SK-N-SH treated with all-trans-retinoic acid at 6 μM for 48 hours (cell line): ENCODE measurements around the gene PFKP.

ENCODE experiments used
- ATAC-seq: fragments of 200-7000 bp; cut with Tn5 transposase; 3 replicates; pipeline ENCODE4 v1.9.1; 2020; ENCODE audit warnings: mild to moderate bottlenecking, moderate library complexity
- ARNTL ChIP-seq: fragments of 450-650 bp; formaldehyde crosslinking; IDR thresholded peaks from 2 replicates; pipeline ENCODE4 v1.5.0; 2020; ENCODE audit warnings: low read depth, mild to moderate bottlenecking, moderate library complexity, borderline replicate concordance
- BACH2 ChIP-seq: fragments of 250-450 bp; sonication (Bioruptor Pico); IDR thresholded peaks from 2 replicates; pipeline ENCODE4 v1.9.0; 2021; ENCODE audit warnings: mild to moderate bottlenecking, borderline replicate concordance
- CSDC2 ChIP-seq: fragments of 250-450 bp; sonication (Bioruptor Pico); IDR thresholded peaks from 2 replicates; pipeline ENCODE4 v1.5.0; 2020; ENCODE audit warnings: mild to moderate bottlenecking, moderate library complexity
- ESRRG ChIP-seq: fragments of 250-450 bp; sonication (Bioruptor Pico); IDR thresholded peaks from 2 replicates; pipeline ENCODE4 v1.6.1; 2021; ENCODE audit warnings: mild to moderate bottlenecking
- GLIS3 ChIP-seq: fragments of 250-450 bp; sonication (Bioruptor Pico); IDR thresholded peaks from 2 replicates; pipeline ENCODE4 v1.5.0; 2020; ENCODE audit warnings: mild to moderate bottlenecking, moderate library complexity
- ISL1 ChIP-seq: fragments of 250-450 bp; sonication (Bioruptor Pico); IDR thresholded peaks from 2 replicates; pipeline ENCODE4 v2.1.2; 2022; ENCODE audit warnings: mild to moderate bottlenecking, moderate library complexity
- OSR1 ChIP-seq: fragments of 250-450 bp; sonication (Bioruptor Pico); IDR thresholded peaks from 2 replicates; pipeline ENCODE4 v1.8.0; 2022; ENCODE audit warnings: moderate library complexity, mild to moderate bottlenecking, inconsistent platforms
- PPARA ChIP-seq: fragments of 250-450 bp; sonication (Bioruptor Pico); IDR thresholded peaks from 2 replicates; pipeline ENCODE4 v1.5.0; 2020; ENCODE audit warnings: mild to moderate bottlenecking, borderline replicate concordance
- RARB ChIP-seq: fragments of 250-450 bp; sonication (Bioruptor Pico); IDR thresholded peaks from 2 replicates; pipeline ENCODE4 v1.8.0; 2021; ENCODE audit warnings: mild to moderate bottlenecking, moderate library complexity
- SNAI2 ChIP-seq: fragments of 250-450 bp; sonication (Bioruptor Pico); IDR thresholded peaks from 2 replicates; pipeline ENCODE4 v1.5.0; 2020; ENCODE audit warnings: mild to moderate bottlenecking, moderate library complexity
- ZC3H10 ChIP-seq: fragments of 250-450 bp; sonication (Bioruptor Pico); IDR thresholded peaks from 2 replicates; pipeline ENCODE4 v1.5.1; 2021; ENCODE audit warnings: mild to moderate bottlenecking, moderate library complexity
- ZFP3 ChIP-seq: fragments of 250-450 bp; sonication (Bioruptor Pico); IDR thresholded peaks from 2 replicates; pipeline ENCODE4 v1.5.0; 2020; ENCODE audit warnings: mild to moderate bottlenecking, moderate library complexity
- ZFP30 ChIP-seq: fragments of 450-650 bp; formaldehyde crosslinking; IDR thresholded peaks from 2 replicates; pipeline ENCODE4 v1.5.0; 2022; ENCODE audit warnings: mild to moderate bottlenecking, moderate library complexity
- ZNF565 ChIP-seq: fragments of 450-650 bp; formaldehyde crosslinking; conservative IDR thresholded peaks from 2 replicates; pipeline ENCODE4 v1.5.0; 2020; ENCODE audit warnings: low read depth, mild to moderate bottlenecking, moderate library complexity
- ZNF70 ChIP-seq: fragments of 450-650 bp; formaldehyde crosslinking; IDR thresholded peaks from 2 replicates; pipeline ENCODE4 v1.5.0; 2020; ENCODE audit warnings: mild to moderate bottlenecking, moderate library complexity
- ZNF8 ChIP-seq: fragments of 450-650 bp; formaldehyde crosslinking; IDR thresholded peaks from 2 replicates; pipeline ENCODE4 v1.5.0; 2020; ENCODE audit warnings: mild to moderate bottlenecking, moderate library complexity
- TF ChIP-seq, protein P1 (sequence below): fragments of 250-450 bp; sonication (Bioruptor Pico); IDR thresholded peaks from 2 replicates; pipeline ENCODE4 v1.8.0; 2020; ENCODE audit warnings: mild to moderate bottlenecking, moderate library complexity, borderline replicate concordance
- TF ChIP-seq, protein P2 (sequence below): fragments of 250-450 bp; sonication (Bioruptor Pico); IDR thresholded peaks from 2 replicates; pipeline ENCODE4 v1.5.0; 2020; ENCODE audit warnings: mild to moderate bottlenecking, moderate library complexity
- TF ChIP-seq, protein P3 (sequence below): fragments of 250-450 bp; sonication (Bioruptor Pico); IDR thresholded peaks from 2 replicates; pipeline ENCODE4 v1.5.1; 2020; ENCODE audit warnings: low read depth, mild to moderate bottlenecking, moderate library complexity
- TF ChIP-seq, protein P4 (sequence below): fragments of 250-450 bp; sonication (Bioruptor Pico); IDR thresholded peaks from 2 replicates; pipeline ENCODE4 v1.5.1; 2021; ENCODE audit warnings: mild to moderate bottlenecking, moderate library complexity
- TF ChIP-seq, protein P5 (sequence below): fragments of 250-450 bp; sonication (Bioruptor Pico); IDR thresholded peaks from 2 replicates; pipeline ENCODE4 v1.8.0; 2021; ENCODE audit warnings: low read depth, mild to moderate bottlenecking, moderate library complexity, borderline replicate concordance

Gene PFKP

DNA sequence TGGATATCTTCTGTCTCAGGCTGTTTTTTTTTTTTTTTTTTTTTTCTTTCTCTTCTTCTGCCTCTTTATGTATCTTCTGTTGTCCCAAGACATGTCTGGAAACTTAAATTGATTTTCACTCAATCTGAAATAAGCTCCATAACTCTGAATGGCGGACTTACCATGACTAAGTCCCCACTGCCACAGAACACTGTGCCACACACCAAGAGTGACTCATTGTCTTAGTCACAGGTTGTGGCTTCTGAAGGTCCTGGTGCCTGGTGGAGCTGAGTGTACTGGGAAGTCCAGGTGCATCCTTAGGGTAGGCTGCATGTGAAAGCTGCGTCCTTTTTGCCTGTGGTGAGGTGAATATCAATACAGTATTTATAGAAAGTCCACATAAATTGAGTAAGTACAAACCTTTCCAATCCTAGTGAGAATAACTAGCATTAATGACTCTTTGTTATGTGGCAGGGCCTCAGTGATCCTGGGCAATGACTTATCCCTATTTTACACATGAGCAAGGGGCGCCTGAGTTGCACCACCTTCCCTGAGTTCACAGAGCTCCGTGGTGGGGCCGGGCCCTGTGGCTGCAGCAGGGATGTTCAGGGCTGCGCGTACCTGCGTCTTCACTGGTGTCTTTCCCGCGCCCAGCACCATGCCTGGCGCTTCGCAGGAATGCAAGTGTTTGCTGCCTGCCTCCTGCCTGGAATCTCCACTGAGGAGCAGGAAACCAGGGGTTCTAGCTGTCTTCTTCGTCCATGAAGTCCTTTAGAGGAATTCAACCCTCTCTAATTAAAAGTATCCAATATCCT is 4.3 kb downstream of the PFKP start:
- ATAC-seq = no peak
- TF ChIP-seq GLIS3 (CRISPR knock-in tag) (no peak), ZNF70 (no peak), ZFP30 (CRISPR knock-in tag) (no peak), PPARA (CRISPR knock-in tag) (no peak), ISL1 (CRISPR knock-in tag) (no peak), CSDC2 (CRISPR knock-in tag) (no peak), ZNF565 (CRISPR knock-in tag) (no peak), ZFP3 (CRISPR knock-in tag) (no peak), BACH2 (CRISPR knock-in tag) (no peak), ESRRG (no peak), ARNTL (CRISPR knock-in tag) (no peak)
- TF ChIP-seq, protein P1, sequence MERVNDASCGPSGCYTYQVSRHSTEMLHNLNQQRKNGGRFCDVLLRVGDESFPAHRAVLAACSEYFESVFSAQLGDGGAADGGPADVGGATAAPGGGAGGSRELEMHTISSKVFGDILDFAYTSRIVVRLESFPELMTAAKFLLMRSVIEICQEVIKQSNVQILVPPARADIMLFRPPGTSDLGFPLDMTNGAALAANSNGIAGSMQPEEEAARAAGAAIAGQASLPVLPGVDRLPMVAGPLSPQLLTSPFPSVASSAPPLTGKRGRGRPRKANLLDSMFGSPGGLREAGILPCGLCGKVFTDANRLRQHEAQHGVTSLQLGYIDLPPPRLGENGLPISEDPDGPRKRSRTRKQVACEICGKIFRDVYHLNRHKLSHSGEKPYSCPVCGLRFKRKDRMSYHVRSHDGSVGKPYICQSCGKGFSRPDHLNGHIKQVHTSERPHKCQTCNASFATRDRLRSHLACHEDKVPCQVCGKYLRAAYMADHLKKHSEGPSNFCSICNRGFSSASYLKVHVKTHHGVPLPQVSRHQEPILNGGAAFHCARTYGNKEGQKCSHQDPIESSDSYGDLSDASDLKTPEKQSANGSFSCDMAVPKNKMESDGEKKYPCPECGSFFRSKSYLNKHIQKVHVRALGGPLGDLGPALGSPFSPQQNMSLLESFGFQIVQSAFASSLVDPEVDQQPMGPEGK (CRISPR knock-in tag) = no peak
- TF ChIP-seq, protein P2, sequence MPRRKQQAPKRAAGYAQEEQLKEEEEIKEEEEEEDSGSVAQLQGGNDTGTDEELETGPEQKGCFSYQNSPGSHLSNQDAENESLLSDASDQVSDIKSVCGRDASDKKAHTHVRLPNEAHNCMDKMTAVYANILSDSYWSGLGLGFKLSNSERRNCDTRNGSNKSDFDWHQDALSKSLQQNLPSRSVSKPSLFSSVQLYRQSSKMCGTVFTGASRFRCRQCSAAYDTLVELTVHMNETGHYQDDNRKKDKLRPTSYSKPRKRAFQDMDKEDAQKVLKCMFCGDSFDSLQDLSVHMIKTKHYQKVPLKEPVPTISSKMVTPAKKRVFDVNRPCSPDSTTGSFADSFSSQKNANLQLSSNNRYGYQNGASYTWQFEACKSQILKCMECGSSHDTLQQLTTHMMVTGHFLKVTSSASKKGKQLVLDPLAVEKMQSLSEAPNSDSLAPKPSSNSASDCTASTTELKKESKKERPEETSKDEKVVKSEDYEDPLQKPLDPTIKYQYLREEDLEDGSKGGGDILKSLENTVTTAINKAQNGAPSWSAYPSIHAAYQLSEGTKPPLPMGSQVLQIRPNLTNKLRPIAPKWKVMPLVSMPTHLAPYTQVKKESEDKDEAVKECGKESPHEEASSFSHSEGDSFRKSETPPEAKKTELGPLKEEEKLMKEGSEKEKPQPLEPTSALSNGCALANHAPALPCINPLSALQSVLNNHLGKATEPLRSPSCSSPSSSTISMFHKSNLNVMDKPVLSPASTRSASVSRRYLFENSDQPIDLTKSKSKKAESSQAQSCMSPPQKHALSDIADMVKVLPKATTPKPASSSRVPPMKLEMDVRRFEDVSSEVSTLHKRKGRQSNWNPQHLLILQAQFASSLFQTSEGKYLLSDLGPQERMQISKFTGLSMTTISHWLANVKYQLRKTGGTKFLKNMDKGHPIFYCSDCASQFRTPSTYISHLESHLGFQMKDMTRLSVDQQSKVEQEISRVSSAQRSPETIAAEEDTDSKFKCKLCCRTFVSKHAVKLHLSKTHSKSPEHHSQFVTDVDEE (CRISPR knock-in tag) = no peak
- TF ChIP-seq, protein P3, sequence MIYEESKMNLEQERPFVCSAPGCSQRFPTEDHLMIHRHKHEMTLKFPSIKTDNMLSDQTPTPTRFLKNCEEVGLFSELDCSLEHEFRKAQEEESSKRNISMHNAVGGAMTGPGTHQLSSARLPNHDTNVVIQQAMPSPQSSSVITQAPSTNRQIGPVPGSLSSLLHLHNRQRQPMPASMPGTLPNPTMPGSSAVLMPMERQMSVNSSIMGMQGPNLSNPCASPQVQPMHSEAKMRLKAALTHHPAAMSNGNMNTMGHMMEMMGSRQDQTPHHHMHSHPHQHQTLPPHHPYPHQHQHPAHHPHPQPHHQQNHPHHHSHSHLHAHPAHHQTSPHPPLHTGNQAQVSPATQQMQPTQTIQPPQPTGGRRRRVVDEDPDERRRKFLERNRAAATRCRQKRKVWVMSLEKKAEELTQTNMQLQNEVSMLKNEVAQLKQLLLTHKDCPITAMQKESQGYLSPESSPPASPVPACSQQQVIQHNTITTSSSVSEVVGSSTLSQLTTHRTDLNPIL = no peak
- TF ChIP-seq, protein P4, sequence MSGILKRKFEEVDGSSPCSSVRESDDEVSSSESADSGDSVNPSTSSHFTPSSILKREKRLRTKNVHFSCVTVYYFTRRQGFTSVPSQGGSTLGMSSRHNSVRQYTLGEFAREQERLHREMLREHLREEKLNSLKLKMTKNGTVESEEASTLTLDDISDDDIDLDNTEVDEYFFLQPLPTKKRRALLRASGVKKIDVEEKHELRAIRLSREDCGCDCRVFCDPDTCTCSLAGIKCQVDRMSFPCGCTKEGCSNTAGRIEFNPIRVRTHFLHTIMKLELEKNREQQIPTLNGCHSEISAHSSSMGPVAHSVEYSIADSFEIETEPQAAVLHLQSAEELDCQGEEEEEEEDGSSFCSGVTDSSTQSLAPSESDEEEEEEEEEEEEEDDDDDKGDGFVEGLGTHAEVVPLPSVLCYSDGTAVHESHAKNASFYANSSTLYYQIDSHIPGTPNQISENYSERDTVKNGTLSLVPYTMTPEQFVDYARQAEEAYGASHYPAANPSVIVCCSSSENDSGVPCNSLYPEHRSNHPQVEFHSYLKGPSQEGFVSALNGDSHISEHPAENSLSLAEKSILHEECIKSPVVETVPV (CRISPR knock-in tag) = no peak
- TF ChIP-seq, all 23 proteins: peak for 0

DNA sequence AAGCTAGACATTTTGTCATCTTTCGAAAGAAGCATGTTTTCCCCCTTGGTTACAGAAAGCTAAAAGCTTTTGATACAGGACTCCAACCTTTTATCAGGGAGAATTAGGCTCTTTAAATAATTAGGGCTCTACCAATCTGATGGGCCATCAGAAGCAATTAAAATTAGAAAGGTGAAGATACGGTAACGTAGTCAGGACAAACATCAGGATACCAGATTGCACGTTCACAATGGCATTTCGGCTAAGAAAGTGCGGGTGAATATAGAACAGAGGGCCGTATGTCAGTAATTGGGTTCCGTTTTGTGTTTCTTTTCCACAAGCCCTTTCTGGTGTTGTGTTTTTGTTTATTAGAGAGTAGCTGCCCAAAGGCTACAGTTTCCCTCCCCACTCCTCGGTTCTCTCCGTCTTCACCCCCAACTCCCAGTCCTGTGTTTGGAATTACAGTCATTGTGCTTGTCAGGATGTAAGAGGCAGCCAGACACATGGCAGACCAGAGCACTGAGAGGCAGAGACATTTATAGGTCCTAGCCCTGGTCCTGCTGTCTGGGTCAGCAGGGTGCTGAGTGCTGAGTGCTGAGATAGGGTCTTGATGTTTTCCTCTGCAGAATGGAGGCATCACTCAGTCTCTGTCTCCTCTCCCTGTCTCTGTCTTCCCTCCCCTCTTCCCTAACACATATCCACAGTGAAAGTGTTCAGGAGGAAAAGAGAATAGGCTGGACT is 5.5 kb downstream of the PFKP start:
- ATAC-seq = peak; percentile 6; the same call in 1 of the 3 replicates
- no peak for TF ChIP-seq ZNF8 (CRISPR knock-in tag)
- TF ChIP-seq ZNF565 (CRISPR knock-in tag) = no peak; the same call in 1 of the 2 replicates
- TF ChIP-seq, protein P4 (CRISPR knock-in tag) = peak; percentile 45; the same call in 1 of the 2 replicates
- no peak for TF ChIP-seq GLIS3 (CRISPR knock-in tag)
- TF ChIP-seq, protein P2 (CRISPR knock-in tag) = peak; percentile 83
- TF ChIP-seq, protein P3 = 0 out of 2 replicates have a peak, but pooled peaks have one; percentile 27
- TF ChIP-seq SNAI2 (CRISPR knock-in tag) = 0 out of 2 replicates have a peak, but pooled peaks have one; percentile 60
- TF ChIP-seq ZNF70 = no peak
- TF ChIP-seq ISL1 (CRISPR knock-in tag) = peak; percentile 86
- TF ChIP-seq RARB (CRISPR knock-in tag) = no peak
- TF ChIP-seq ZFP3 (CRISPR knock-in tag) = peak; percentile 31; the same call in 1 of the 2 replicates
- no peak for TF ChIP-seq OSR1 (CRISPR knock-in tag)
- no peak for TF ChIP-seq CSDC2 (CRISPR knock-in tag)
- TF ChIP-seq, protein P5, sequence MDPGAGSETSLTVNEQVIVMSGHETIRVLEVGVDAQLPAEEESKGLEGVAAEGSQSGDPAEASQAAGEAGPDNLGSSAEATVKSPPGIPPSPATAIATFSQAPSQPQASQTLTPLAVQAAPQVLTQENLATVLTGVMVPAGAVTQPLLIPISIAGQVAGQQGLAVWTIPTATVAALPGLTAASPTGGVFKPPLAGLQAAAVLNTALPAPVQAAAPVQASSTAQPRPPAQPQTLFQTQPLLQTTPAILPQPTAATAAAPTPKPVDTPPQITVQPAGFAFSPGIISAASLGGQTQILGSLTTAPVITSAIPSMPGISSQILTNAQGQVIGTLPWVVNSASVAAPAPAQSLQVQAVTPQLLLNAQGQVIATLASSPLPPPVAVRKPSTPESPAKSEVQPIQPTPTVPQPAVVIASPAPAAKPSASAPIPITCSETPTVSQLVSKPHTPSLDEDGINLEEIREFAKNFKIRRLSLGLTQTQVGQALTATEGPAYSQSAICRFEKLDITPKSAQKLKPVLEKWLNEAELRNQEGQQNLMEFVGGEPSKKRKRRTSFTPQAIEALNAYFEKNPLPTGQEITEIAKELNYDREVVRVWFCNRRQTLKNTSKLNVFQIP = no peak
- no peak for TF ChIP-seq ZFP30 (CRISPR knock-in tag)
- no peak for TF ChIP-seq ZC3H10
- no peak for TF ChIP-seq PPARA (CRISPR knock-in tag)
